ENCODE data around the gene KCNA4. TPM values are rescaled to one million over a fixed set of nuclear protein-coding genes. Genes with fewer than 3 reads are reported as not detected.

Gene KCNA4
- total RNA-seq, 1 donor from 2014 or later: not detected

DNA sequence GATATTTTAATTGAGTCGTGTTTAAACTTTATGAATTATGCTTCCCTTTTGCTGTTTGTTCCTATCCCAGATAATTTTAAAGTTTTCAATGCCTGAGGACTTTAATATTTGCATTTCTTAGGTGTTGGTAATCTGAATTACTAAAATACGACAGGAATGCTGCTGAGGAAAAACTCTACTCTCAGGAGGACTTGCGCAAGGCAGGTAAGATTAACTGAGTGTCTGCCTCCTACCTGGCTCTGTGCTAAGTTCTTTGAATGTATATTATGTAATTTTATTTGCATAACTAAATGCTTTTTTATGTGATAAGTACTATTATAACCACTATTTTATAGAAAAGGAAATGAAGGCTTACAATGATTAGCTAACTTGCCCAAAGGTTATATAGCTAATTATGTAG, 2.7 kb upstream of the KCNA4 start:
- Histone ChIP-seq H3K4me3 (ENCODE audit: low read depth, low read length) (no peak overlapping the region), H3K27me3 (ENCODE audit: control insufficient read depth, insufficient read depth, low read length) (peaks cover 42% of the 10 kb centered on the region), H3K36me3 (ENCODE audit: control insufficient read depth, insufficient read depth, low read length) (no peaks in the 10 kb centered on the region)
- no peak for DNase-seq (ENCODE audit: low read depth)
- TF ChIP-seq, protein P1, sequence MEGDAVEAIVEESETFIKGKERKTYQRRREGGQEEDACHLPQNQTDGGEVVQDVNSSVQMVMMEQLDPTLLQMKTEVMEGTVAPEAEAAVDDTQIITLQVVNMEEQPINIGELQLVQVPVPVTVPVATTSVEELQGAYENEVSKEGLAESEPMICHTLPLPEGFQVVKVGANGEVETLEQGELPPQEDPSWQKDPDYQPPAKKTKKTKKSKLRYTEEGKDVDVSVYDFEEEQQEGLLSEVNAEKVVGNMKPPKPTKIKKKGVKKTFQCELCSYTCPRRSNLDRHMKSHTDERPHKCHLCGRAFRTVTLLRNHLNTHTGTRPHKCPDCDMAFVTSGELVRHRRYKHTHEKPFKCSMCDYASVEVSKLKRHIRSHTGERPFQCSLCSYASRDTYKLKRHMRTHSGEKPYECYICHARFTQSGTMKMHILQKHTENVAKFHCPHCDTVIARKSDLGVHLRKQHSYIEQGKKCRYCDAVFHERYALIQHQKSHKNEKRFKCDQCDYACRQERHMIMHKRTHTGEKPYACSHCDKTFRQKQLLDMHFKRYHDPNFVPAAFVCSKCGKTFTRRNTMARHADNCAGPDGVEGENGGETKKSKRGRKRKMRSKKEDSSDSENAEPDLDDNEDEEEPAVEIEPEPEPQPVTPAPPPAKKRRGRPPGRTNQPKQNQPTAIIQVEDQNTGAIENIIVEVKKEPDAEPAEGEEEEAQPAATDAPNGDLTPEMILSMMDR (IDR thresholded peaks at IDR 0.05; ENCODE audit: insufficient read depth, low read length, poor library complexity, severe bottlenecking): no peak

DNA sequence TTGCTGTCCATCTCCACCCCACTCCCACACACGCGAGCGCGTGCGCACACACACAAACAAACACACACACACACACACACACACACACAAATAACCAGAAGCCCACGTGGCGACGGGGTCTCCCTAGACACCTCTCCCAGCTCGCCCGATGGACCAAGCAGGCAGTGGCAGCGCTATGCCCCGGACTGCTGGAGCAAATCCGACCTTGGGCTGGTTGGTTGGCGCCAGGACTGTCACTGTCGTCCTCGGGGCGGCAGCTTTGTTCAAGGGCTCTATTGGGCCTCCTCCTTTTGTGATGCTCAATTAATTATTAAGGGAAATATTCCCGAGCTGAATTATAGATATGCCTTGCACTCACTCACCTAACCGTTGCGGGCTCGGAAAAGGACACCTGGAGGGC, 1.7 kb upstream of the KCNA4 start:
- Histone ChIP-seq H3K36me3 (ENCODE audit: control insufficient read depth, insufficient read depth, low read length) (no peaks in the 10 kb centered on the region), H3K27me3 (ENCODE audit: control insufficient read depth, insufficient read depth, low read length) (peaks cover 45% of the 10 kb centered on the region), H3K4me3 (ENCODE audit: low read depth, low read length) (no peak overlapping the region)
- no peak for DNase-seq (ENCODE audit: low read depth)
- TF ChIP-seq, protein P1 (IDR thresholded peaks at IDR 0.05; ENCODE audit: insufficient read depth, low read length, poor library complexity, severe bottlenecking): no peak

DNA sequence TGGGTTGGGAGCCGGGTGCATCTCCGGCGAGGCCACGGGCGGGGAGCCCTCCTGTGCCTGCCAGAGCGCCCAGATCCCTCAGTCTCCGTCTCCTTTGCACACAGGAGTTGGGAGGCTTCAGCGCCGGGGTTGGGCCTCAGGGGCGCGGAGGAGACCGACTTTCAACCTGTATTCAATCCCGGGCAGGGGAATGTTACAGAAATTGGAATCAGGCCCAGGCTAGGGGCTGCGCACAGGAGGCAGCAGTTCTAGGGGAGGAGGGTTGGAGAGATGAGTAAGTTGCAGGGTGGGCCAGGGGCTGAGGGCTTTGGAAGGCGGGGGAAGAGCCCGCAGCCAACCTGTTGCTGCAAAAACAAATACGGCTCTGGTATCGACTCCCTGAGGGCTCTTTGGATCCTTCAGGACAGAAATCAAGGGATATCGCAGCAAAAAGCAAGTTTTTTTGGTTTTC, 640 bp upstream of the KCNA4 start:
- Histone ChIP-seq H3K27me3 (ENCODE audit: control insufficient read depth, insufficient read depth, low read length) (peaks cover 45% of the 10 kb centered on the region), H3K36me3 (ENCODE audit: control insufficient read depth, insufficient read depth, low read length) (no peaks in the 10 kb centered on the region), H3K4me3 (ENCODE audit: low read depth, low read length) (no peak overlapping the region)
- TF ChIP-seq, protein P1 (IDR thresholded peaks at IDR 0.05; ENCODE audit: insufficient read depth, low read length, poor library complexity, severe bottlenecking): no peak
- DNase-seq (ENCODE audit: low read depth): no peak

DNA sequence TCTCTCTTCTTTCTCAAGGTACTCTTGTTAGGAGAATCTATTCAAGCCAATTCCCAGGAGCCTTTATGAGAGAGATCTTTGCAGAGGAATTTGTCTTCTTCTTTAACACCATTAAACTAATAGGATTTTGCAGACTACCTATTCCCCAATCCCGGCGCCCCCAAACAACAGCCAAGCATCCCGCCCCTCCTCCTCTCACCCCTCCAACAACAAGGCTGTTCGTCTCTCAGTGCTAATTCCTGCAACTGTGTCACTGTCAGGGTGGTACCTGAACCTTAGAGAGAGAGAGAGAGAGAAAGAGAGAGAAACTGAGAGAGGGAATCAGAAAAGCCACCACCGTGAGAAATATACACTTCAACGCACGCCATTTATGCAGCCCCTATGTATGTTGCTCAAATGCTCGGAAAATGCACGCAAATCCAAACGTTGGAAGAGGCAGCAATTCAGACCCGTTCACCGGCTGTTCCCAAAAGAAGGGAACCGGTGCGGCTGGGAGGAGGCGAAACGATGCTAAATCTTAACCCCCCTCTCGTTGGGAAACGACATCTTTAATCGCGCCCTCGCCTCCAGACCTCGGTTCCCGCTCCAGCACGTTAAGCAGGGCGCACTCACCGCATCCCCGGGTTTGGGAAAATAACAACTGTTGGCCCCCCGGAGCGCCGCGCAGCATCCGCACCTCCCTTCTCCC, 961 bp downstream of the KCNA4 start:
- Histone ChIP-seq H3K36me3 (ENCODE audit: control insufficient read depth, insufficient read depth, low read length) (no peaks in the 10 kb centered on the region), H3K27me3 (ENCODE audit: control insufficient read depth, insufficient read depth, low read length) (peaks cover 47% of the 10 kb centered on the region), H3K4me3 (ENCODE audit: low read depth, low read length) (no peak overlapping the region)
- no peak for DNase-seq (ENCODE audit: low read depth)
- TF ChIP-seq, protein P1 (IDR thresholded peaks at IDR 0.05; ENCODE audit: insufficient read depth, low read length, poor library complexity, severe bottlenecking): no peak

DNA sequence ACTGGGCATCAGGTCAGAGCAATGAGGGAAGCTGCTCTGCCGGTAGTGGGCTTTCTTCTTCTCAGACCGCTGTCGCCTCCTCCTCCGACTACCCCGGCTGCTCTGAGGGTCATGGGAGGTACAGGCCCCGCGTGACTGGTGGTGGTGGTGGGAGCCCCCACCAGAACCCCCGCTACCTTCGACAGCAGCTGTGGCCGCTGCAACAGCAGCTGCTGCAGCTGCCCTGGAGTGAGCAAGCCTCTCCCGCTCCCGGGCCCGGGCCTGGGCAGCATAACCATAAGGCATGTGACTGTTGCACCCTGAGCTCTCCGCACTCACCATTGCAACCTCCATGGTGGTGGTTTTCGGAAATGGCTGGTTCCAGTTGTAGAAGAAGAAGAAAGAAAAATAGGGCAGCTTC, 4.5 kb downstream of the KCNA4 start:
- Histone ChIP-seq H3K36me3 (ENCODE audit: control insufficient read depth, insufficient read depth, low read length) (no peaks in the 10 kb centered on the region), H3K4me3 (ENCODE audit: low read depth, low read length) (no peak overlapping the region), H3K27me3 (ENCODE audit: control insufficient read depth, insufficient read depth, low read length) (peaks cover 26% of the 10 kb centered on the region)
- no peak for DNase-seq (ENCODE audit: low read depth)
- TF ChIP-seq, protein P1 (IDR thresholded peaks at IDR 0.05; ENCODE audit: insufficient read depth, low read length, poor library complexity, severe bottlenecking): no peak

DNA sequence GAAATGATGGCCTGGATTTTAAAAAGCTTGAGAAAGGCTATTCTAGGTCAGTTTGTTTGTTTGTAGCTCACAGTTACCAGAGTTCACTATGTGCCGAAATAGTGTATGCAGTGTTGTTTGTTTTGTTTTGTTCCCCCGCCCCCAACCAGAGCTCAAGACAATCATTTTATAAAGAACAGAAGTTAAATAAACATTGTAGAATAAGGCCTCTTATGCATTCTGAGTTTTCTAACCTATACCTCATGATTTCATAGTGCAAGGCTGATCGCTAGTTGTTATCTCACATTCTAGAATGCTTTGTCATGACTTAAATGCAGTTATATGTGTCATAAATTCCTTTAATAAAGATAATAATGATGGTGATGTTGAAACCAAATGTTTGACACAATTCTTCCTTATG, 7.8 kb downstream of the KCNA4 start:
- no peak for DNase-seq (ENCODE audit: low read depth)
- no peak overlapping the region for H3K4me3 ChIP-seq (ENCODE audit: low read depth, low read length)
- no peaks in the 10 kb centered on the region for H3K36me3 ChIP-seq (ENCODE audit: control insufficient read depth, insufficient read depth, low read length)
- TF ChIP-seq, protein P1 (IDR thresholded peaks at IDR 0.05; ENCODE audit: insufficient read depth, low read length, poor library complexity, severe bottlenecking): no peak
- H3K27me3 ChIP-seq (ENCODE audit: control insufficient read depth, insufficient read depth, low read length): peaks cover 3% of the 10 kb centered on the region
